Ectodermal cell (in vitro differentiated cells): ENCODE results near the gene RPL32.
A peak's percentile ranks its signal among the peaks of the same experiment; 100 is the strongest.
"Not testable (repeated sequence)": the region's sequence is repeated elsewhere in the genome, so short reads cannot be mapped to it uniquely, and the experiment has no call there.

Experiments used
- H3K27ac ChIP-seq: 2 replicates; pipeline ENCODE4 v1.7.0; 2013; ENCODE audit warnings: mild to moderate bottlenecking, low read depth, low read length; ENCODE audit not compliant: insufficient read depth, poor library complexity, severe bottlenecking
- H3K27me3 ChIP-seq: 2 replicates; pipeline ENCODE4 v1.7.0; 2013; ENCODE audit warnings: mild to moderate bottlenecking, low read length; ENCODE audit not compliant: insufficient read depth, control insufficient read depth, poor library complexity, severe bottlenecking
- H3K36me3 ChIP-seq: one replicate; pipeline ENCODE4 v1.7.0; 2013; ENCODE audit warnings: low read length; ENCODE audit not compliant: control insufficient read depth, insufficient read depth
- H3K4me1 ChIP-seq: one replicate; pipeline ENCODE4 v1.7.0; 2013; ENCODE audit warnings: low read length; ENCODE audit not compliant: control insufficient read depth, insufficient read depth
- H3K4me3 ChIP-seq: 2 replicates; pipeline ENCODE4 v1.7.0; 2013; ENCODE audit warnings: low read depth, low read length, control low read depth; ENCODE audit not compliant: insufficient read depth
- H3K9me3 ChIP-seq: 2 replicates; pipeline ENCODE4 v1.7.0; 2013; ENCODE audit warnings: mild to moderate bottlenecking, low read length, moderate library complexity; ENCODE audit not compliant: control insufficient read depth
- WGBS, 2 experiments: methylation state at CpG; one replicate each; pipeline ENCODE4 v1.1.7; 2013; ENCODE audit warnings: missing lambda C conversion rate in 2 of 2; 5-methylcytosine and 5-hydroxymethylcytosine counted together

Gene RPL32

DNA sequence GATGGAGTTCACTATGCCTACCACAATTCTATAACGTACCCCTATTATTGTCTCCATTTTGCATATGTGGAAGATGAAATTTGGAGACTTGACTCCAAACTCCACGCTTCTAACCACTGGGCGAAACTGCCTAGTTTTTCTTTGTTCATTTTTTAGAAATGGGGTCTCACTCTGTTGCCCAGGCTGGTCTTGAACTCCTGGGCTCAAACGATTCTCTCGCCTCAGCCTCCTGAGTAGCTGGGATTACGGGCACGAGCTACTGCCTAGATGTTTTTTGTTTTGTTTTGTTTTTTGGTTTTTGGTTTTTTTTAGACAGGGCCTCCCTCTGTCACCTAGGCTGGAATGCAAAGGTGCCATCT, 584 bp upstream of the RPL32 start:
- peaks cover 27% of the 10 kb centered on the region for H3K36me3 ChIP-seq
- H3K4me1 ChIP-seq: peaks cover 17% of the 10 kb centered on the region
- no peaks in the 10 kb centered on the region for H3K27me3 ChIP-seq
- no peak overlapping the region for H3K27ac ChIP-seq
- H3K9me3 ChIP-seq: no peaks in the 10 kb centered on the region
- 59 to 62% methylated on average over 7 of the region's 7 CpGs for whole genome bisulfite sequencing, 2 experiments
- H3K4me3 ChIP-seq: no peak overlapping the region

DNA sequence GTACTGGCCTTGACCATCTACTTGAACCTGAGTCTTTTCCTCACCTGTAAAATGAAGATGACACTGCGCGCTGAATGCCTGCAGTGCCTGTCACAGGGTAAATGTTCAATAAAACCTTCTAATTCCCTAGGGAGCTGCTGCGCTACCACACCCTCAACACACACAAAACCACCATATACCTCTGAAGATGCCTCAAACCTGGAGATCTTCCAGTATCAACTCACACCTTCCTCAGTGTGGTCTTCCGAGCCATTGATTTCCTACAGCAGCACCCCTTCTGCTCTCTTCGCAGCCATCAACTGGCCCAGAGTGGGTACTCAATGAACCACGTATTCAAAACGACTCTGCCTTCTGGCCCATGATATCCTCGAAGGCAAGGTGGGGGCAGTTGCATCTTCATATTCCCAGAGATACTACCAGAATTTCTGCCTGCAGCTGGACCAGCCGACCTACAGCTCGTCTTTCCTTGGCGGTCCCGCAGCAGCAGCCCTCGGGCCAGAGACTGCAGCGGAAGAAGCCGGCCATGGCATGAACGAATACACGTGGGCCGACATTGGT, 695 bp downstream of the RPL32 start:
- Histone ChIP-seq H3K27ac (peak overlapping the region; percentile 98), H3K4me1 (peaks cover 17% of the 10 kb centered on the region), H3K27me3 (no peaks in the 10 kb centered on the region), H3K36me3 (peaks cover 40% of the 10 kb centered on the region), H3K9me3 (no peaks in the 10 kb centered on the region), H3K4me3 (peak overlapping the region; percentile 98)
- 8% methylated on average over 18 of the region's 18 CpGs for WGBS, 2 experiments

DNA sequence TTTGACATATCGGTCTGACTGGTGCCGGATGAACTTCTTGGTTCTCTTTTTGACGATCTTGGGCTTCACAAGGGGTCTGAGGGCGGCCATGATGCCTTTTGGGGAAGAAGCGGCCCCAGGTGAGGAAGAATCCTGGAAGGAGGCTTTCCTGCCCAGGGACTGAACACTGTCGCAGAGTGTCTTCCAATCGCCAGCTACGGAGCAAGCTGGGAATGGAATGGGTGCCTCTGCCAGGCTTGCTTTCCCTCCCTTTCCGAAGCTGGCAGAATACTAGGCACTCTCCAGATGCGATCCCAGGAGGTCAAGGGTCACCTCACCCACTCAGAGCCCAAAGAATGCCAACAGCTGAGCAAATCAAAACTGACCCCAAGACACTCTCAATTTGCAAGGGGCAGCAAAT, 1.2 kb downstream of the RPL32 start:
- not testable (repeated sequence) for H3K9me3 ChIP-seq, H3K27ac ChIP-seq, H3K27me3 ChIP-seq
- H3K36me3 ChIP-seq: peaks cover 41% of the 10 kb centered on the region
- H3K4me1 ChIP-seq: peaks cover 17% of the 10 kb centered on the region
- WGBS, 2 experiments: 60 to 62% methylated on average over 10 of the region's 10 CpGs
- H3K4me3 ChIP-seq: peak overlapping the region; percentile 98

DNA sequence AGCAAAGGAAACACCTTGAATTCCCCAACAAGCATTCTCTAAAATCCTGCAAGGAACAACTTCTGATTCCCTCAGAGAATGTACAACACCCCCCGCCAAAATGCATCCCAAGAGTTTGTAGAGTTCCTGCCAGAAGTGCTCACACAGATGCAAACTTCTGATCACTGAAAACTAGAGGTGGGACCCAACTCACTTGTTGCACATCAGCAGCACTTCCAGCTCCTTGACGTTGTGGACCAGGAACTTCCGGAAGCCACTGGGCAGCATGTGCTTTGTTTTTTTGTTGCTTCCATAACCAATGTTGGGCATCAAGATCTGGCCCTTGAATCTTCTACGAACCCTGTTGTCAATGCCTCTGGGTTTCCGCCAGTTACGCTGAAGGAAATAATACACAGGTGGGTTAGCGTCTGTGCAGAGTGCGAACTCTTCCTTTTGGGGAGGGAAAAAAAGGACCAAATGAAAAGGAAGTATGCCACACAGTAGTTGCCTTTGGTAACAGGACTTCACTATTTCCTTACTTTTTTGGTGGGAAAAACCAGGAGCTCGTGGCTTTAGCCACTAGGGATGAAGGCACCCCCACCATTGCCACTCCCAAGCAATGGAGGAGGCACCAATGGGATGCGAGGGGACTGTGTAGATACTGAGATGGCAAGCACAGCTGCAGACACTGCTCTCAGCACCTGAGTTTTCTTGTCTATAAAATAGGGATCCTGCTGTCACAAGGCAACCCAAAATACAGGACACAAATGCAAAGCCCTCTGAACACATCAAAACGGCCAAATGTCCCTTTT, 2.0 kb downstream of the RPL32 start:
- peaks cover 42% of the 10 kb centered on the region for H3K36me3 ChIP-seq
- no peak overlapping the region for H3K27ac ChIP-seq
- no peaks in the 10 kb centered on the region for H3K27me3 ChIP-seq
- 92% methylated on average over 11 of the region's 11 CpGs for WGBS, 2 experiments
- H3K4me3 ChIP-seq: peak overlapping the region; percentile 98
- H3K9me3 ChIP-seq: no peaks in the 10 kb centered on the region
- H3K4me1 ChIP-seq: peaks cover 17% of the 10 kb centered on the region

DNA sequence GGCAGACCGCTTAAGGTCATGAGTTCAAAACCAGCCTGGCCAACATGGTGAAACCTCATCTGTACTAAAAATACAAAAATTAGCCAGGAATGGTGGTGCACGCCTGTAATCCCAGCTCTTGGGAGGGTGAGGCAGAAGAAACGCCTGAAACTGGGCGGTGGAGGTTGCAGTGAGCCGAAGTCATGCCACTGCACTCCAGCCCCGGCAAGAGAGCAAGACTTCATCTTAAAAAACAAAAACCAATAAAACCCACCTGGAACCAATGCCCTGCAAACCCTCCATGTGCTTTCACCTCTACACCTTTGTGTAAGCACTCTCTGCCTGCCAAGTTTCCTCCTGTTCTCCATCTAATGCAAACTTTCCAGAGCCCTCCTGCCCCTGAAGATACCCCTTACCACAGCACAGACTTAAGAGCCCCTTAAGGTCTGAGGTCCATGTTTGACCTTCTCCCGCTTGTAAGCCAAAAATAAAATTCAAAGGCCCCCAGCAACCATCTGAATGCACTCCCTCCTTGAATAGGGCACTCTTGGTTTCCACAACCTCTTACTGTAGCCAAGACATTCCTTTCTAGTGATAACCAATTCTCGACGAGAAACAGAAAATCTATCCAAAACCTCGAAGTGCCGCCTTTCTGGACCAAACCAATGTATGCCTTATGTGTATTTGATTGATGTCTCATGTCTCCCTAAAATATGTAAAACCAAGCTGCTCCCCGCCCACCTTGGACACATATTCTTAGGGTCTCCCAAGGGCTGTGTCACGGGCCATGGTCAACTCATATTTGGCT, 3.0 kb downstream of the RPL32 start:
- Histone ChIP-seq H3K27me3 (no peaks in the 10 kb centered on the region), H3K36me3 (peaks cover 49% of the 10 kb centered on the region), H3K4me1 (peaks cover 17% of the 10 kb centered on the region), H3K27ac (no peak overlapping the region), H3K4me3 (no peak overlapping the region), H3K9me3 (no peaks in the 10 kb centered on the region)
- 89% methylated on average over 13 of the region's 13 CpGs for WGBS, 2 experiments

DNA sequence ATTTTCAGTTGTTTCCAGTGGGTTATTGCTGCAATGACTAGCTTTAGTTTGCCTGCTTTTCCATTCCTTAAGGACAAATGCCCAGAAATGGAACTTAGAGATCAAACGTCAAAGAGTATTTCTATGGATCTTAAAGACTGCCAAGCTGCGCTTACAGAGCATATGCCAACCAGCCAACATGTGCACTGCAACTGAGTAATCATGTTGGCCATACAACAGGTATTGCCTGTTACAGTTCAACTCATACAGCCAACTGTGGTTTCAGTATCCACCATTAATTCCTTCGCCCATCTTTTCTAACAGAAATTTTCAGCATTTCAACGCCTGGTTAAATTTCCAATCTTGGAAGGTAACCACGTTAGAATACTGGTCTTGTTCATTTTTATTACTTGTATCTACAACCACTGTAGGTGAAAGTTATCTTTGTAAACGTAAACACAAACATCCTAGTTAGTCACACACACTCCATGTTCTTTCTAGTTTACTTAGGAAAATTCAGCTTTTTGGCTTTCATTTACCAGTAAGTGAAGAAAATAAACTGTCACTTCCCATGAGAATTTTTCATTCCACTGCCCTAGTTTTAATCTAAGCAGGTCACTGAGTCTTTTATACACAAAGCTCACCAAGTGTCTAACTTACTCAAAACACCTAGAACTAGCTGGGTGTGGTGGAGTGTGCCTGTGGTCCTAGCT, 3.9 kb downstream of the RPL32 start:
- peaks cover 17% of the 10 kb centered on the region for H3K4me1 ChIP-seq
- peaks cover 56% of the 10 kb centered on the region for H3K36me3 ChIP-seq
- no peaks in the 10 kb centered on the region for H3K27me3 ChIP-seq
- 95 to 97% methylated on average over 5 to 6 of the region's 6 CpGs for WGBS, 2 experiments
- no peak overlapping the region for H3K4me3 ChIP-seq
- no peak overlapping the region for H3K27ac ChIP-seq
- H3K9me3 ChIP-seq: no peaks in the 10 kb centered on the region

DNA sequence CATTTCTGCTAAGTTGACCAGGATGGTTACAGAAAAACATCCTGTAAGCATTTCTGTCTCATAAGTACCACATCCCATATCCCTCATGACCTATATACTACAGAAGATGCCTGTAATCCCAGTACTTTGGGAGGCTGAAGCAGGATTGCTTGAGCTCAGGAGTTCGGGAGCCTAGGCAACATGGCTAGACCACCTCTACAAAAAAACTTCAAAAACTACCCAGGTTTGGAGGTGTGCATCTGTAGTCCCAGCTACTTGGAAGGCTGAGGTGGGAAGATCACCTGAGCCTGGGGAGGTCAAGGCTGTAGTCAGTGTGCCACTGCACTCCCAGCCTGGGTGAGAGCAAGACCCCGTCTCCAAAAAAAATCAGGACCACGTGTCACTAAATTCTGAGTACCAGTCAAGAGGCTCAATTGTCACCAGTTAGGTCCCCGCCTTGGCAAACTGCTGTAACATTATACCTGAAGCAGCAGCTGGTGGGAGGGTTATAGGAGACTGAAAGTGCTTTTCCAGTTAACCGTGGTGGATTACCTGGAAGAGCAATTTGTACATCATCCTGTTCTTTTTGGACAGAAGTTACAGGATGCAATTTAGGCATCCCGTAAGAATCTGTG, 6.2 kb downstream of the RPL32 start:
- Histone ChIP-seq H3K4me1 (peaks cover 15% of the 10 kb centered on the region), H3K36me3 (peaks cover 56% of the 10 kb centered on the region), H3K27me3 (no peaks in the 10 kb centered on the region), H3K27ac (no peak overlapping the region), H3K4me3 (no peak overlapping the region), H3K9me3 (no peaks in the 10 kb centered on the region)
- 93 to 95% methylated on average over 6 of the region's 6 CpGs for WGBS, 2 experiments

DNA sequence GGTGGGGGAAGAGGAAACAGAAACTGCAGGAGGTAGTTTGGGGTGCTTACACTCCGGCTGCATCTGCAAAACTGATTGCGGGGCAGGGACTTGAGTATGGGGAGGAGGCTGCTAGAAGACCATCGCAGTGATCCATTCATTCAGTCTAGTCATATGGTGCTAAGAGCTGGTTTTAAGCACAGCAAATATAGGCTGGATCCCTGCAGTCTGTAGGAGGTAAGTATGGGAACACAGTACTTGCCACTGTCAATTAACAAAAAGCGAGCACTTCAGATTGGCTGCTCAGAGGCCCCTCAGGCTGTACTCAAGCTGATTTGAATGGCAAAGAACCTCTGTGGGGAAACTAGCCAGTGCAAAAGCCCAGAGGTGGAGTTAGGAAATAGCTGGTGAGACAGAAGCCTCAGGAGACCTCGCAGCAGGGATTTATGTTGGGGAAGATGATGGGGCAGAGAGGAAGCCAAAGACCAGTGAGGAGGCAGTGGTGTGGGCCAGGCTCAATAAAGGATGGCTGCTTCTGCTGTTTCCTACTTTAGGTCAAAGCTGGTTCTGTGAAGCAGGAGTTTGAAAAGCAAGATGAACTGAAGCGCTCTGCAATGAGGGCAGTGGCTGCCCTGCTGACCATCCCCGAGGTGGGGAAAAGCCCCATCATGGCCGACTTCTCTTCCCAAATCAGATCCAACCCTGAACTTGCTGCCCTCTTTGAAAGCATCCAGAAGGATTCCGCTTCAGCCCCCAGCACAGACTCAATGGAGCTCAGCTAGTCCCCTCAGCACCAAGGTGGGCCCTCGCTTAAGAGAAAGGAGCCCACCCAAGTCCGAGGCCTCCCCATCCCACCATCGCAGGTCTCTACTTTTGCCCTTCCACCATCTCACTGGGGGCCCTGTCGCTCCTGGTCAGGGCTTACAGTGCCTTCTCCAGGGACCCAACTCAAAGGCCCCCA, 7.9 kb downstream of the RPL32 start:
- WGBS, 2 experiments: 83 to 84% methylated on average over 13 of the region's 13 CpGs
- no peak overlapping the region for H3K4me3 ChIP-seq
- H3K4me1 ChIP-seq: no peaks in the 10 kb centered on the region
- no peak overlapping the region for H3K27ac ChIP-seq
- no peaks in the 10 kb centered on the region for H3K27me3 ChIP-seq
- H3K36me3 ChIP-seq: peaks cover 41% of the 10 kb centered on the region
- H3K9me3 ChIP-seq: no peaks in the 10 kb centered on the region
